HepG2 (cell line): ENCODE results near the gene NOXO1. TPM values are rescaled to one million over a fixed set of nuclear protein-coding genes. Genes with fewer than 3 reads are reported as not detected.

Experiments used
- EHMT2 ChIP-seq: fragments of 200-600 bp; sonication (generic); IDR thresholded peaks from 2 replicates; pipeline ENCODE4 v1.7.0; 2017; ENCODE audit warnings: antibody characterized with exemption, low read depth, low read length, borderline replicate concordance
- IRX3 ChIP-seq: sonication (generic); formaldehyde crosslinking; IDR thresholded peaks from 2 replicates; pipeline ENCODE4 v1.8.1; 2023; ENCODE audit warnings: mild to moderate bottlenecking, low read depth, missing genetic modification reagents, borderline replicate concordance
- POGZ ChIP-seq: sonication (generic); formaldehyde crosslinking; IDR thresholded peaks from 2 replicates; pipeline ENCODE4 v1.4.0; 2020; ENCODE audit warnings: mild to moderate bottlenecking, missing genetic modification reagents
- SNAPC2 ChIP-seq: sonication (generic); formaldehyde crosslinking; IDR thresholded peaks from 2 replicates; pipeline ENCODE4 v1.8.1; 2022; ENCODE audit warnings: mild to moderate bottlenecking, missing genetic modification reagents
- ZBTB7B ChIP-seq: sonication (generic); formaldehyde crosslinking; IDR thresholded peaks from 2 replicates; pipeline ENCODE4 v1.4.0; 2020; ENCODE audit warnings: missing genetic modification reagents
- ZFP37 ChIP-seq: sonication (generic); formaldehyde crosslinking; IDR thresholded peaks from 2 replicates; pipeline ENCODE4 v1.4.0; 2020; ENCODE audit warnings: missing genetic modification reagents, borderline replicate concordance
- ZMYM3 ChIP-seq: sonication (generic); formaldehyde crosslinking; IDR thresholded peaks from 2 replicates; pipeline ENCODE4 v1.5.1; 2020; ENCODE audit warnings: mild to moderate bottlenecking, missing genetic modification reagents
- ZZZ3 ChIP-seq: sonication (generic); formaldehyde crosslinking; IDR thresholded peaks from 2 replicates; pipeline ENCODE4 v1.4.0; 2020; ENCODE audit warnings: missing genetic modification reagents, mild to moderate bottlenecking, borderline replicate concordance
- polyA plus RNA-seq, 8 experiments: library from polyadenylated mRNA; depleted of rRNA in 3 of 8; stranded (reverse) in 7 of 8; unstranded in 1 of 8; fragments of >200 nt; fragmentation: Illumina TruSeq in 4 of 8; extraction: Trizol in 4 of 8; gene quantifications; 2 replicates each; pipeline versions ENCODE4 v1.2.1 to v1.2.3, GENCODE V29; 2011 to 2016; ENCODE audit warnings: low read depth in 4 of 8, missing spikeins in 1 of 8, mixed read lengths in 1 of 8; ENCODE audit not compliant: insufficient read depth in 1 of 8
- total RNA-seq, 5 experiments: library from RNA; depleted of rRNA; stranded (reverse); fragments of >200 nt; fragmentation: Illumina TruSeq; extraction: Trizol; gene quantifications; 2 replicates each; pipeline ENCODE4 v1.2.3, GENCODE V29; 2016; ENCODE audit warnings: low read depth in 1 of 5
- TF ChIP-seq, protein P1 (sequence below): sonication (generic); formaldehyde crosslinking; conservative IDR thresholded peaks from 2 replicates; pipeline ENCODE4 v1.4.0; 2020; ENCODE audit warnings: missing genetic modification reagents
- TF ChIP-seq, protein P2 (sequence below): sonication (generic); formaldehyde crosslinking; IDR thresholded peaks from 2 replicates; pipeline ENCODE4 v1.5.0; 2020; ENCODE audit warnings: missing genetic modification reagents
- TF ChIP-seq, protein P3 (sequence below): sonication (generic); formaldehyde crosslinking; IDR thresholded peaks from 2 replicates; pipeline ENCODE4 v1.4.0; 2020; ENCODE audit warnings: missing genetic modification reagents
- TF ChIP-seq, protein P4 (sequence below): sonication (generic); formaldehyde crosslinking; IDR thresholded peaks from 2 replicates; pipeline ENCODE4 v1.5.0; 2020; ENCODE audit warnings: mild to moderate bottlenecking, missing genetic modification reagents, moderate library complexity
- TF ChIP-seq, protein P5 (sequence below): IDR thresholded peaks from 2 replicates; pipeline ENCODE4 v1.4.0; 2020; ENCODE audit warnings: mild to moderate bottlenecking, missing genetic modification reagents

The NOXO1 gene
- total and polyA plus RNA-seq, 2 of the 13 experiments (the other 11 are each of a cell fraction or from before 2014, with no cell fraction given) = 0.69 to 1.4 TPM

DNA sequence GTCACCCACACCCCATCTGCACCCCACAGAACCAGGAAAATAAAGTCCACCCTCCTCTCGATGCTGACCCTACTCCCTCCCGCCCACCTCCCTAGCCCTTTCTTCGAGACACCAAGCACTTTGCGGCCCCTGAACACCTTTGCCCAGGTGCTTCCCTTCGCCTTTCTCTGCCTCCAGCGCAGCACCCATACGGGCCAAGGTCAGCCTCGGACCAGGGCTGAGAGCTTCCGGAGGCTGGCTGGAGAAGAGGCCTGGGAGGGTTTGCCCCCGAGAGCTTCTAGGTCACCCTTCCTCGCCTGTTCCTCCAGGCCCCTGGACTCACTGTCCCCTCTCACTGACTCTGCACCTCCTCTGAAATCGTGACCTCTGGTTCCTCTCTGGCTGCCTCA lies 42.8 kb upstream of the NOXO1 start (continued):
- TF ChIP-seq, protein P1, sequence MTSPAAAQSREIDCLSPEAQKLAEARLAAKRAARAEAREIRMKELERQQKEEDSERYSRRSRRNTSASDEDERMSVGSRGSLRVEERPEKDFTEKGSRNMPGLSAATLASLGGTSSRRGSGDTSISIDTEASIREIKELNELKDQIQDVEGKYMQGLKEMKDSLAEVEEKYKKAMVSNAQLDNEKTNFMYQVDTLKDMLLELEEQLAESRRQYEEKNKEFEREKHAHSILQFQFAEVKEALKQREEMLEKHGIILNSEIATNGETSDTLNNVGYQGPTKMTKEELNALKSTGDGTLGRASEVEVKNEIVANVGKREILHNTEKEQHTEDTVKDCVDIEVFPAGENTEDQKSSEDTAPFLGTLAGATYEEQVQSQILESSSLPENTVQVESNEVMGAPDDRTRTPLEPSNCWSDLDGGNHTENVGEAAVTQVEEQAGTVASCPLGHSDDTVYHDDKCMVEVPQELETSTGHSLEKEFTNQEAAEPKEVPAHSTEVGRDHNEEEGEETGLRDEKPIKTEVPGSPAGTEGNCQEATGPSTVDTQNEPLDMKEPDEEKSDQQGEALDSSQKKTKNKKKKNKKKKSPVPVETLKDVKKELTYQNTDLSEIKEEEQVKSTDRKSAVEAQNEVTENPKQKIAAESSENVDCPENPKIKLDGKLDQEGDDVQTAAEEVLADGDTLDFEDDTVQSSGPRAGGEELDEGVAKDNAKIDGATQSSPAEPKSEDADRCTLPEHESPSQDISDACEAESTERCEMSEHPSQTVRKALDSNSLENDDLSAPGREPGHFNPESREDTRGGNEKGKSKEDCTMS (CRISPR knock-in tag) = no peak
- TF ChIP-seq IRX3 (CRISPR knock-in tag) = no peak
- TF ChIP-seq EHMT2 = no peak
- TF ChIP-seq, protein P2, sequence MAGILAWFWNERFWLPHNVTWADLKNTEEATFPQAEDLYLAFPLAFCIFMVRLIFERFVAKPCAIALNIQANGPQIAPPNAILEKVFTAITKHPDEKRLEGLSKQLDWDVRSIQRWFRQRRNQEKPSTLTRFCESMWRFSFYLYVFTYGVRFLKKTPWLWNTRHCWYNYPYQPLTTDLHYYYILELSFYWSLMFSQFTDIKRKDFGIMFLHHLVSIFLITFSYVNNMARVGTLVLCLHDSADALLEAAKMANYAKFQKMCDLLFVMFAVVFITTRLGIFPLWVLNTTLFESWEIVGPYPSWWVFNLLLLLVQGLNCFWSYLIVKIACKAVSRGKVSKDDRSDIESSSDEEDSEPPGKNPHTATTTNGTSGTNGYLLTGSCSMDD (CRISPR knock-in tag) = no peak
- TF ChIP-seq ZZZ3 = no peak
- TF ChIP-seq, protein P3, sequence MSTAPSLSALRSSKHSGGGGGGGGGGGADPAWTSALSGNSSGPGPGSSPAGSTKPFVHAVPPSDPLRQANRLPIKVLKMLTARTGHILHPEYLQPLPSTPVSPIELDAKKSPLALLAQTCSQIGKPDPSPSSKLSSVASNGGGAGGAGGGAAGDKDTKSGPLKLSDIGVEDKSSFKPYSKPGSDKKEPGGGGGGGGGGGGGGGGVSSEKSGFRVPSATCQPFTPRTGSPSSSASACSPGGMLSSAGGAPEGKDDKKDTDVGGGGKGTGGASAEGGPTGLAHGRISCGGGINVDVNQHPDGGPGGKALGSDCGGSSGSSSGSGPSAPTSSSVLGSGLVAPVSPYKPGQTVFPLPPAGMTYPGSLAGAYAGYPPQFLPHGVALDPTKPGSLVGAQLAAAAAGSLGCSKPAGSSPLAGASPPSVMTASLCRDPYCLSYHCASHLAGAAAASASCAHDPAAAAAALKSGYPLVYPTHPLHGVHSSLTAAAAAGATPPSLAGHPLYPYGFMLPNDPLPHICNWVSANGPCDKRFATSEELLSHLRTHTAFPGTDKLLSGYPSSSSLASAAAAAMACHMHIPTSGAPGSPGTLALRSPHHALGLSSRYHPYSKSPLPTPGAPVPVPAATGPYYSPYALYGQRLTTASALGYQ (CRISPR knock-in tag) = no peak
- TF ChIP-seq ZMYM3 (CRISPR knock-in tag) = no peak
- no peak for TF ChIP-seq ZBTB7B (CRISPR knock-in tag)
- no peak for TF ChIP-seq SNAPC2 (CRISPR knock-in tag)
- no peak for TF ChIP-seq POGZ (CRISPR knock-in tag)
- TF ChIP-seq, protein P4, sequence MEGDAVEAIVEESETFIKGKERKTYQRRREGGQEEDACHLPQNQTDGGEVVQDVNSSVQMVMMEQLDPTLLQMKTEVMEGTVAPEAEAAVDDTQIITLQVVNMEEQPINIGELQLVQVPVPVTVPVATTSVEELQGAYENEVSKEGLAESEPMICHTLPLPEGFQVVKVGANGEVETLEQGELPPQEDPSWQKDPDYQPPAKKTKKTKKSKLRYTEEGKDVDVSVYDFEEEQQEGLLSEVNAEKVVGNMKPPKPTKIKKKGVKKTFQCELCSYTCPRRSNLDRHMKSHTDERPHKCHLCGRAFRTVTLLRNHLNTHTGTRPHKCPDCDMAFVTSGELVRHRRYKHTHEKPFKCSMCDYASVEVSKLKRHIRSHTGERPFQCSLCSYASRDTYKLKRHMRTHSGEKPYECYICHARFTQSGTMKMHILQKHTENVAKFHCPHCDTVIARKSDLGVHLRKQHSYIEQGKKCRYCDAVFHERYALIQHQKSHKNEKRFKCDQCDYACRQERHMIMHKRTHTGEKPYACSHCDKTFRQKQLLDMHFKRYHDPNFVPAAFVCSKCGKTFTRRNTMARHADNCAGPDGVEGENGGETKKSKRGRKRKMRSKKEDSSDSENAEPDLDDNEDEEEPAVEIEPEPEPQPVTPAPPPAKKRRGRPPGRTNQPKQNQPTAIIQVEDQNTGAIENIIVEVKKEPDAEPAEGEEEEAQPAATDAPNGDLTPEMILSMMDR (CRISPR knock-in tag) = no peak
- TF ChIP-seq, protein P5, sequence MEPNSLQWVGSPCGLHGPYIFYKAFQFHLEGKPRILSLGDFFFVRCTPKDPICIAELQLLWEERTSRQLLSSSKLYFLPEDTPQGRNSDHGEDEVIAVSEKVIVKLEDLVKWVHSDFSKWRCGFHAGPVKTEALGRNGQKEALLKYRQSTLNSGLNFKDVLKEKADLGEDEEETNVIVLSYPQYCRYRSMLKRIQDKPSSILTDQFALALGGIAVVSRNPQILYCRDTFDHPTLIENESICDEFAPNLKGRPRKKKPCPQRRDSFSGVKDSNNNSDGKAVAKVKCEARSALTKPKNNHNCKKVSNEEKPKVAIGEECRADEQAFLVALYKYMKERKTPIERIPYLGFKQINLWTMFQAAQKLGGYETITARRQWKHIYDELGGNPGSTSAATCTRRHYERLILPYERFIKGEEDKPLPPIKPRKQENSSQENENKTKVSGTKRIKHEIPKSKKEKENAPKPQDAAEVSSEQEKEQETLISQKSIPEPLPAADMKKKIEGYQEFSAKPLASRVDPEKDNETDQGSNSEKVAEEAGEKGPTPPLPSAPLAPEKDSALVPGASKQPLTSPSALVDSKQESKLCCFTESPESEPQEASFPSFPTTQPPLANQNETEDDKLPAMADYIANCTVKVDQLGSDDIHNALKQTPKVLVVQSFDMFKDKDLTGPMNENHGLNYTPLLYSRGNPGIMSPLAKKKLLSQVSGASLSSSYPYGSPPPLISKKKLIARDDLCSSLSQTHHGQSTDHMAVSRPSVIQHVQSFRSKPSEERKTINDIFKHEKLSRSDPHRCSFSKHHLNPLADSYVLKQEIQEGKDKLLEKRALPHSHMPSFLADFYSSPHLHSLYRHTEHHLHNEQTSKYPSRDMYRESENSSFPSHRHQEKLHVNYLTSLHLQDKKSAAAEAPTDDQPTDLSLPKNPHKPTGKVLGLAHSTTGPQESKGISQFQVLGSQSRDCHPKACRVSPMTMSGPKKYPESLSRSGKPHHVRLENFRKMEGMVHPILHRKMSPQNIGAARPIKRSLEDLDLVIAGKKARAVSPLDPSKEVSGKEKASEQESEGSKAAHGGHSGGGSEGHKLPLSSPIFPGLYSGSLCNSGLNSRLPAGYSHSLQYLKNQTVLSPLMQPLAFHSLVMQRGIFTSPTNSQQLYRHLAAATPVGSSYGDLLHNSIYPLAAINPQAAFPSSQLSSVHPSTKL (CRISPR knock-in tag) = no peak
- TF ChIP-seq ZFP37 (CRISPR knock-in tag) = 0 out of 2 replicates have a peak, but pooled peaks have one; percentile 3
